Liver (tissue), 9 donors: ENCODE measurements around the gene IL18RAP. TPM values are rescaled to one million over a fixed set of nuclear protein-coding genes. Genes with fewer than 3 reads are reported as not detected.

ENCODE experiments used
- DNase-seq: peaks from one replicate; pipeline ENCODE4 v3.0.0-alpha.2; 2017; ENCODE audit warnings: low spot score
- H3K27ac ChIP-seq, 2 donors: one replicate each; pipeline ENCODE4 v1.7.0; 2013; ENCODE audit warnings: inconsistent platforms in 2 of 2, low read length in 2 of 2, control low read depth in 1 of 2, low read depth in 1 of 2, mild to moderate bottlenecking in 1 of 2
- H3K27me3 ChIP-seq, 4 donors: one replicate each; pipeline versions ENCODE4 v1.6.1 to v1.7.0; 2013; ENCODE audit warnings: low read length in 3 of 4, inconsistent platforms in 1 of 4, mild to moderate bottlenecking in 1 of 4, moderate library complexity in 1 of 4; ENCODE audit not compliant: control insufficient read depth in 4 of 4, insufficient read depth in 4 of 4
- H3K36me3 ChIP-seq, 4 donors: one replicate each; pipeline versions ENCODE4 v1.6.1 to v1.7.0; 2013; ENCODE audit warnings: low read length in 3 of 4, mild to moderate bottlenecking in 3 of 4, low read depth in 1 of 4, moderate library complexity in 1 of 4; ENCODE audit not compliant: control insufficient read depth in 4 of 4, insufficient read depth in 3 of 4
- H3K4me1 ChIP-seq, 4 donors: one replicate each; pipeline versions ENCODE4 v1.6.1 to v1.7.0; 2013; ENCODE audit warnings: low read length in 3 of 4, mild to moderate bottlenecking in 3 of 4, moderate library complexity in 1 of 4; ENCODE audit not compliant: control insufficient read depth in 4 of 4, insufficient read depth in 4 of 4
- H3K4me3 ChIP-seq, 3 donors: one replicate each; pipeline versions ENCODE4 v1.6.1 to v1.7.0; 2013; ENCODE audit warnings: low read length in 3 of 3, control low read depth in 1 of 3, low read depth in 1 of 3, mild to moderate bottlenecking in 1 of 3
- H3K9ac ChIP-seq, 2 donors: one replicate each; pipeline ENCODE4 v1.7.0; 2013; ENCODE audit warnings: low read length in 2 of 2, mild to moderate bottlenecking in 2 of 2, moderate library complexity in 2 of 2, control low read depth in 1 of 2, low read depth in 1 of 2
- H3K9me3 ChIP-seq, 4 donors: one replicate each; pipeline versions ENCODE4 v1.6.1 to v1.7.0; 2013; ENCODE audit warnings: low read length in 3 of 4; ENCODE audit not compliant: control insufficient read depth in 4 of 4
- ATF3 ChIP-seq: IDR thresholded peaks from 2 replicates; pipeline ENCODE4 v1.6.1; 2016; ENCODE audit warnings: antibody characterized with exemption
- CTCF ChIP-seq: fragments of 150-350 bp; IDR thresholded peaks from 2 replicates; pipeline ENCODE4 v1.5.1; 2017; ENCODE audit warnings: improper control_type of control experiment, low read depth, low read length; ENCODE audit not compliant: missing input control
- EGR1 ChIP-seq, 2 donors: IDR thresholded peaks; 2 replicates each; pipeline ENCODE4 v1.6.1; 2016 to 2018; ENCODE audit warnings: antibody characterized with exemption in 2 of 2, low read depth in 2 of 2
- FOXA1 ChIP-seq: IDR thresholded peaks from 2 replicates; pipeline ENCODE4 v1.6.1; 2016; ENCODE audit warnings: antibody characterized with exemption
- FOXA2 ChIP-seq: IDR thresholded peaks from 2 replicates; pipeline ENCODE4 v1.6.1; 2016; ENCODE audit warnings: antibody characterized with exemption
- GABPA ChIP-seq, 2 donors: IDR thresholded peaks in 1 of 2; conservative IDR thresholded peaks in 1 of 2; 2 replicates each; pipeline ENCODE4 v1.6.1; 2016; ENCODE audit warnings: antibody characterized with exemption in 2 of 2, mild to moderate bottlenecking in 1 of 2, moderate library complexity in 1 of 2
- HNF4A ChIP-seq, 2 donors: conservative IDR thresholded peaks; 2 replicates each; pipeline ENCODE4 v1.6.1; 2016; ENCODE audit warnings: antibody characterized with exemption in 2 of 2, mild to moderate bottlenecking in 2 of 2
- HNF4G ChIP-seq: IDR thresholded peaks from 2 replicates; pipeline ENCODE4 v1.6.1; 2016; ENCODE audit warnings: antibody characterized with exemption
- JUND ChIP-seq, 2 donors: IDR thresholded peaks; 2 replicates each; pipeline ENCODE4 v1.6.1; 2016; ENCODE audit warnings: antibody characterized with exemption in 2 of 2
- MAX ChIP-seq: IDR thresholded peaks from 2 replicates; pipeline ENCODE4 v1.6.1; 2016; ENCODE audit warnings: antibody characterized with exemption
- NR2F2 ChIP-seq: IDR thresholded peaks from 2 replicates; pipeline ENCODE4 v1.6.1; 2016; ENCODE audit warnings: antibody characterized with exemption
- RAD21 ChIP-seq, 2 donors: IDR thresholded peaks; 2 replicates each; pipeline ENCODE4 v1.6.1; 2016; ENCODE audit warnings: antibody characterized with exemption in 2 of 2, mild to moderate bottlenecking in 2 of 2
- REST ChIP-seq: IDR thresholded peaks from 2 replicates; pipeline ENCODE4 v1.6.1; 2016; ENCODE audit warnings: antibody characterized with exemption, mild to moderate bottlenecking
- RXRA ChIP-seq, 2 donors: IDR thresholded peaks; 2 replicates each; pipeline ENCODE4 v1.6.1; 2017 to 2018; ENCODE audit warnings: antibody characterized with exemption in 2 of 2, mild to moderate bottlenecking in 1 of 2
- SP1 ChIP-seq: IDR thresholded peaks from 2 replicates; pipeline ENCODE4 v1.6.1; 2018; ENCODE audit warnings: antibody characterized with exemption, mild to moderate bottlenecking
- TAF1 ChIP-seq: conservative IDR thresholded peaks from 2 replicates; pipeline ENCODE4 v1.6.1; 2016; ENCODE audit warnings: antibody characterized with exemption, mild to moderate bottlenecking
- YY1 ChIP-seq: IDR thresholded peaks from 2 replicates; pipeline ENCODE4 v1.6.1; 2016; ENCODE audit warnings: antibody characterized with exemption, mild to moderate bottlenecking
- ZBTB33 ChIP-seq: IDR thresholded peaks from 2 replicates; pipeline ENCODE4 v1.6.1; 2016; ENCODE audit warnings: antibody characterized with exemption
- WGBS: extraction: QIAGEN DNeasy Blood & Tissue Kit; methylation state at CpG from one replicate; pipeline ENCODE4 v1.1.7; 2013; 5-methylcytosine and 5-hydroxymethylcytosine counted together
- polyA plus RNA-seq, 2 donors: library from polyadenylated mRNA; stranded (reverse) in 1 of 2; unstranded in 1 of 2; fragments of 200-250 nt in 1 of 2; fragments of >200 nt in 1 of 2; fragmentation: Nextera tagmentation in 1 of 2; extraction: Ambion mirVana in 1 of 2; gene quantifications; one replicate each; pipeline versions ENCODE4 v1.2.1 to v1.2.3, GENCODE V29; 2013 to 2015
- total RNA-seq, 2 donors: library from RNA; depleted of rRNA; stranded (reverse); fragments of >200 nt; gene quantifications; one replicate each; pipeline ENCODE4 v1.2.3, GENCODE V29; 2014
- donor health status: healthy.
- donor health status: healthy.
- donor health status: healthy.
- donor health status: healthy.
- donor health status: healthy.

IL18RAP gene
- total and polyA plus RNA-seq, 4 donors = 0.14 to 7.3 (median 1.4) TPM

- no peak overlapping the region for H3K4me3 ChIP-seq
- H3K9ac ChIP-seq = no peak overlapping the region
- no peaks in the 10 kb centered on the region for H3K27me3 ChIP-seq
- H3K36me3 ChIP-seq = no peaks in the 10 kb centered on the region
- H3K9me3 ChIP-seq = no peaks in the 10 kb centered on the region
- H3K4me1 ChIP-seq = no peaks in the 10 kb centered on the region
- no peak overlapping the region for H3K27ac ChIP-seq
- WGBS = 86% methylated on average over 2 of the region's 2 CpGs
- TF ChIP-seq HNF4A (conservative IDR thresholded peaks at IDR 0.05) (no peak), CTCF (no peak), RXRA (IDR thresholded peaks at IDR 0.05) (no peak), SP1 (no peak), RAD21 (IDR thresholded peaks at IDR 0.05) (no peak), GABPA (IDR thresholded peaks at IDR 0.05 in 1 of 2, conservative IDR thresholded peaks at IDR 0.05 in 1 of 2) (no peak), HNF4G (no peak), TAF1 (no peak), FOXA1 (no peak), REST (no peak), ZBTB33 (no peak), EGR1 (IDR thresholded peaks at IDR 0.05; ENCODE audit: low read depth in 2 of 2) (no peak), JUND (IDR thresholded peaks at IDR 0.05) (no peak), ATF3 (no peak), NR2F2 (no peak)
- DNase-seq = no peak
These were observed 12.8 kb downstream of the IL18RAP start for GRCh38 chr2:102435741-102436140.

- Histone ChIP-seq H3K27me3 (no peaks in the 10 kb centered on the region), H3K9me3 (no peaks in the 10 kb centered on the region), H3K27ac (no peak overlapping the region), H3K4me1 (no peaks in the 10 kb centered on the region), H3K4me3 (no peak overlapping the region), H3K36me3 (no peaks in the 10 kb centered on the region), H3K9ac (no peak overlapping the region)
- DNase-seq = no peak
- WGBS = 52% methylated on average over 3 of the region's 3 CpGs
- no peak for TF ChIP-seq RXRA (IDR thresholded peaks at IDR 0.05)
- no peak for TF ChIP-seq EGR1 (IDR thresholded peaks at IDR 0.05; ENCODE audit: low read depth in 2 of 2)
- no peak for TF ChIP-seq ATF3
- TF ChIP-seq NR2F2 = no peak
- no peak for TF ChIP-seq GABPA (IDR thresholded peaks at IDR 0.05 in 1 of 2, conservative IDR thresholded peaks at IDR 0.05 in 1 of 2)
- TF ChIP-seq JUND (IDR thresholded peaks at IDR 0.05) = no peak
- TF ChIP-seq MAX = no peak
- no peak for TF ChIP-seq REST
- no peak for TF ChIP-seq FOXA2
- TF ChIP-seq CTCF = no peak
- no peak for TF ChIP-seq HNF4G
- TF ChIP-seq HNF4A (conservative IDR thresholded peaks at IDR 0.05) = no peak
- TF ChIP-seq YY1 = no peak
- no peak for TF ChIP-seq TAF1
These were observed 13.4 kb downstream of the IL18RAP start for GRCh38 chr2:102436323-102436722.
